Measurements from ENCODE around the gene NEMP2.

GRCh38 chr2:190533175-190533967, 1.2 kb downstream of the NEMP2 start:
- TF ChIP-seq POLR2A (IDR thresholded peaks at IDR 0.05) (no peak), EP300 (IDR thresholded peaks at IDR 0.05) (no peak), POLR2AphosphoS5 (IDR thresholded peaks at IDR 0.05) (no peak)

All from suprapubic skin (tissue), 4 donors.